Choroid plexus epithelial cell (primary cell): ENCODE measurements around the gene LMBR1.
"Not testable (repeated sequence)": the region's sequence is repeated elsewhere in the genome, so short reads cannot be mapped to it uniquely, and the experiment has no call there.

Source experiments
- DNase-seq: peaks from one replicate; pipeline ENCODE4 v3.0.0-alpha.2; 2010; ENCODE audit warnings: low read depth
- H3K4me3 ChIP-seq: 2 replicates; pipeline ENCODE4 v1.5.1; 2011; ENCODE audit warnings: low read depth, mild to moderate bottlenecking, control low read depth, low read length, moderate library complexity
- TF ChIP-seq, protein P1 (sequence below): conservative IDR thresholded peaks from 2 replicates; pipeline ENCODE4 v1.5.1; 2011; ENCODE audit warnings: low read depth, mild to moderate bottlenecking, control low read depth, inconsistent platforms, low read length, moderate library complexity

LMBR1 gene

DNA sequence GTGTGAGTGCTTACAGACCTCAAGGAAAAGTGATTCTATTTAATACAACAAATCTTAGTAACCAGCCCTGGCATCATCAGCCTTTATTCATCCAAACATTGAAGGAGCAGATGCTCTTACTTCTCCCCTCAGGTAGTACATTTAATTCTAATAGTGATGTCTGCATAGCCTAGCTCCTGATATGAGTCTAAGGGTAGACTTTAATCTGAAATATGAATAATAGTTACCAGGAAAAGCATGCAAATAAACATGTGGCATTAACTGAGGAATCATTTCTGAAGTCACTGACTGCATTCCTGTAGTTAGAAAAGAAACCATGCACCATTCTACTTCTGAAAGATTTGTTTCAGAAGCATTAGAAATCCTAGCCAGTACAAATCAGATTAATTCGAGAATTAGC is 25.7 kb upstream of the LMBR1 start:
- DNase-seq = no peak
- TF ChIP-seq, protein P1, sequence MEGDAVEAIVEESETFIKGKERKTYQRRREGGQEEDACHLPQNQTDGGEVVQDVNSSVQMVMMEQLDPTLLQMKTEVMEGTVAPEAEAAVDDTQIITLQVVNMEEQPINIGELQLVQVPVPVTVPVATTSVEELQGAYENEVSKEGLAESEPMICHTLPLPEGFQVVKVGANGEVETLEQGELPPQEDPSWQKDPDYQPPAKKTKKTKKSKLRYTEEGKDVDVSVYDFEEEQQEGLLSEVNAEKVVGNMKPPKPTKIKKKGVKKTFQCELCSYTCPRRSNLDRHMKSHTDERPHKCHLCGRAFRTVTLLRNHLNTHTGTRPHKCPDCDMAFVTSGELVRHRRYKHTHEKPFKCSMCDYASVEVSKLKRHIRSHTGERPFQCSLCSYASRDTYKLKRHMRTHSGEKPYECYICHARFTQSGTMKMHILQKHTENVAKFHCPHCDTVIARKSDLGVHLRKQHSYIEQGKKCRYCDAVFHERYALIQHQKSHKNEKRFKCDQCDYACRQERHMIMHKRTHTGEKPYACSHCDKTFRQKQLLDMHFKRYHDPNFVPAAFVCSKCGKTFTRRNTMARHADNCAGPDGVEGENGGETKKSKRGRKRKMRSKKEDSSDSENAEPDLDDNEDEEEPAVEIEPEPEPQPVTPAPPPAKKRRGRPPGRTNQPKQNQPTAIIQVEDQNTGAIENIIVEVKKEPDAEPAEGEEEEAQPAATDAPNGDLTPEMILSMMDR = no peak
- no peak overlapping the region for H3K4me3 ChIP-seq

DNA sequence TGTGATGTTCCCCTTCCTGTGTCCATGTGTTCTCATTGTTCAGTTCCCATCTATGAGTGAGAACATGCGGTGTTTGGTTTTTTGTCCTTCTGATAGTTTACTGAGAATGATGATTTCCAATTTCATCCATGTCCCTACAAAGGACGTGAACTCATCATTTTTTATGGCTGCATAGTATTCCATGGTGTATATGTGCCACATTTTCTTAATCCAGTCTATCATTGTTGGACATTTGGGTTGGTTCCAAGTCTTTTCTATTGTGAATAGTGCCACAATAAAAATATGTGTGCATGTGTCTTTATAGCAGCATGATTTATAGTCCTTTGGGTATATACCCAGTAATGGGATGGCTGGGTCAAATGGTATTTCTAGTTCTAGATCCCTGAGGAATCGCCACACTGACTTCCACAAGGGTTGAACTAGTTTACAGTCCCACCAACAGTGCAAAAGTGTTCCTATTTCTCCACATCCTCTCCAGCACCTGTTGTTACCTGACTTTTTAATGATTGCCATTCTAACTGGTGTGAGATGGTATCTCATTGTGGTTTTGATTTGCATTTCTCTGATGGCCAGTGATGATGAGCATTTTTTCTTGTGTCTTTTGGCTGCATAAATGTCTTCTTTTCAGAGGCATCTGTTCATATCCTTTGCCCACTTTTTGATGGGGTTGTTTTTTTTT is 16.7 kb upstream of the LMBR1 start:
- DNase-seq, H3K4me3 ChIP-seq: not testable (repeated sequence)

DNA sequence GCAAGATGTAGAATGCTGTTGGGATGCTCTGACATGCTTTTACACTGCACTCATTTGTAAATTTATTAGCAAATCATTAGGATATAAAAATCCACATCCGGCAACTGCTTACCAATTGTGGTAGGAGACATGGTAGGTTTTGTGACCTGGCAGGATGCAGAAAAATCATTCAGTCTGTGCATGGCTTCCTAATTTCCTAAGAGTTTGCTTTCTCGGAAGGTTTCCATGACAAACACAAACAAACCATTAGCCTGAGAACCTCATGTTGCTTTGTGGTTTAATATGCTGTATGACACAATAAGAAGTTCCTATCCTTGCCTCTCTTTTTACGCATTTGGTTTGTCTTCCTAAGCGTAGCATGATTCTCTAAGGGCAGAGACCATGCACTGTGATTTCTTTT is 14.7 kb upstream of the LMBR1 start:
- H3K4me3 ChIP-seq = no peak overlapping the region
- peak; percentile 86 for DNase-seq
- TF ChIP-seq, protein P1 = no peak

DNA sequence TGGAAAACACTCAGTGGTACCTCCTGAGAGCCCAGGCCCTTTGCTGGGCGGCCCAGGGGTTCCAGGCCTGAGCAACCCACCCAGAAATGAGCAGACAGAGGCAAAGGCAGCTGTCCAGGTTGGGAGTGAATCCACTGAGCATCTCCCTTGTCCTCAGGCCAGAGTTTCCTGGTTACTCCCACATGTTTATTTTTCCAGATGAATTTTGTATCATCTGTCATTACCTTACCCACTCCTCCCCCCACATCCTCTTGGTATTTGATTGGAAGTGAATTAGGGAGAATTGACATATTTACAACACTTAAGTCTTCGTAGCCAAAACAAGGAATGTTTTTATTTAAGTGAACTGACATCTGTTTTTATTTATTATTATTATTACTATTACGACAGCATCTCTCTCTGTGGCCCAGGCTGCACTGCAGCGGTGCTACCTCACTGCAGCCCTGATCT is 13.2 kb upstream of the LMBR1 start:
- no peak overlapping the region for H3K4me3 ChIP-seq
- TF ChIP-seq, protein P1 = no peak
- no peak for DNase-seq

DNA sequence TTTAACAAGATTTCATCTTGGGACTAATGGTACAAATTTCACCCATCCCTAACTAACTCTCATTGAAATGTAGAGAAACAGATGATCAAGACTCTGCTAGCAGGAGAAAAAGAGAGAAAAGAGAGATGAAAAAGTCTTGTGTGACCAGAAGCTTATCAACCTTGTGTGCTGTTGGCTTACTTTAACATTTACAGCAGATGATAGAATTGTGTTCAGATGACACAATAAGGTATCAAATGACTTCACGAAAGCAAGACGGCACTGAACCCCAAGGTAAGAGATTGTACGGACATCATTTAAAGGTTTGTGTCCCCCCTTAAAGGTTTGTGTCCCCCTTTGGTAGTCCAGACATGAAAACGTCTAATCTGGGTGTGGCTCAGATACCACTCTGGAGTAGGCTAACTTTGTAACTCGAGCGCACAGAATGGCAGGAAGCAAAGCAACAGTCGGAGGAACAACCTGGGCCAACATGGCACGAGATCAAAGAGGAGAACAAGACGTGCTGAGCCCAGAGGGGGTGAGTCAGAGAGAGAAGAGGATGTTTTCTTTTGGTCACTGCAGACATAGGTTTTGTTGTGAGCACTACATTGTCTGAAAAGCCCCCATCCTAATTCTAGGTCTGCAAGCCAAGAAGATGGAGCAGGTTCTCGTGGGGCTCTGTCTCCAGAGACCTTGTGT is 10.4 kb upstream of the LMBR1 start:
- no peak overlapping the region for H3K4me3 ChIP-seq
- DNase-seq = peak; percentile 75
- TF ChIP-seq, protein P1 = no peak

DNA sequence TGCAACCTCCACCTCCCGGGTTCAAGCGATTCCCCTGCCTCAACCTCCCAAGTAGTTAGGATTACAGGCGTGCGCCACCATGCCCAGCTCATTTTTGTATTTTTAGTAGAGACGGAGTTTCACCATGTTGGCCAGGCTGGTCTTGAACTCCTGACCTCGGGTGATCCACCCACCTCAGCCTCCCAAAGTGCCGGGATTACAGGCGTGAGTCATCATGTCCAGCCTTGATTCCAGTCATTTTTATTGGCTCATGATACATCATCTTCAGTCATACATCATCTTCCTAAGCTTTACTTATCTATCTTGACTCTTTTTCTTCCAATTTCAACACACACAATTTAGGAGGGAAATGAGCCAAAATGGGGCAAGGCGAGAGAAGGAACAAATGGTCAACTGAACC is 7.1 kb upstream of the LMBR1 start:
- not testable (repeated sequence) for DNase-seq, H3K4me3 ChIP-seq

DNA sequence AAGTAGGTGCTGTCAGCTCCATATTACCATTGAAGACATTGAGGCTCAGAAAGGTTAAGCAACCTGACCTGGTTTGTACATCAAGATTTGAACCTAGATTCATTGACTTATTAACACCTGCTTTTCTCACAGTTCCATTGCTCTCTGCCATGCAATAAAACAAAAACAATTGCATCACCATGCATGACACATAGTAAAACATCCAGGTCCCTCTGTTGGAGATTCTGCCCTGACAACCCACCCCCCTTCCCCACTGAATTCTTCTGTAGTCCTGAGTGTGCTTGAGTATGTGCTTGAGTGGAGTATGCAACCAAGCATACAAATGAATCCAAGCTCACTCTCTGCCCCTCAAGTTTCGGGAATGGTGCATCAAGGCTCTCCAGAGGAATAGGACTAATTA is 6.0 kb upstream of the LMBR1 start:
- peak; percentile 37 for DNase-seq
- TF ChIP-seq, protein P1 = no peak
- H3K4me3 ChIP-seq = no peak overlapping the region

DNA sequence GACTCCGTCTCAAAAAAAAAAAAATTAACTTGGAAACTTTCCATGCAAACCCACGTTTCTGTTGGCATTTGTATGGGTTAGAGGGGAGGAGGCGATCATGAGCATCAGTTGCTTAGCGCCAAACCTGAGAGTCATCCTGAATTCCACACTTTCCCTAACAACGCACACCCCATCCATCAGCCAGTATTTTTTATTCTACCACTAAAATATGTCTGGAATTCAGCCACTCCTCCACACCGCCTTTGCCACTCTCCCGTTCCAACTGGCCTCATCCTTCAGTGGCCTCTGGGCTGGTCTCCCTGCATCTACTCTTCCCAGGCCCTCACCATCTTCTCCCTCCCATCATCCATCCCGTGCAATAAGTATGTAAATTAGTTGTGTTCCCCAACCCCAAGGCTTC is 4.7 kb upstream of the LMBR1 start:
- no peak overlapping the region for H3K4me3 ChIP-seq
- TF ChIP-seq, protein P1 = no peak
- no peak for DNase-seq
